GM12873 (cell line): Measurements from ENCODE around the gene RASL10B.

ENCODE experiments used
- TF ChIP-seq, protein P1 (sequence below): IDR thresholded peaks from 2 replicates; pipeline ENCODE4 v1.5.1; 2012; ENCODE audit warnings: low read depth, mild to moderate bottlenecking, moderate library complexity, low read length, control low read depth; ENCODE audit not compliant: insufficient read depth; ENCODE audit errors: missing control alignments

RASL10B gene

GRCh38 chr17:35780950-35781349 is 49.5 kb downstream of the RASL10B start:
- TF ChIP-seq, protein P1, sequence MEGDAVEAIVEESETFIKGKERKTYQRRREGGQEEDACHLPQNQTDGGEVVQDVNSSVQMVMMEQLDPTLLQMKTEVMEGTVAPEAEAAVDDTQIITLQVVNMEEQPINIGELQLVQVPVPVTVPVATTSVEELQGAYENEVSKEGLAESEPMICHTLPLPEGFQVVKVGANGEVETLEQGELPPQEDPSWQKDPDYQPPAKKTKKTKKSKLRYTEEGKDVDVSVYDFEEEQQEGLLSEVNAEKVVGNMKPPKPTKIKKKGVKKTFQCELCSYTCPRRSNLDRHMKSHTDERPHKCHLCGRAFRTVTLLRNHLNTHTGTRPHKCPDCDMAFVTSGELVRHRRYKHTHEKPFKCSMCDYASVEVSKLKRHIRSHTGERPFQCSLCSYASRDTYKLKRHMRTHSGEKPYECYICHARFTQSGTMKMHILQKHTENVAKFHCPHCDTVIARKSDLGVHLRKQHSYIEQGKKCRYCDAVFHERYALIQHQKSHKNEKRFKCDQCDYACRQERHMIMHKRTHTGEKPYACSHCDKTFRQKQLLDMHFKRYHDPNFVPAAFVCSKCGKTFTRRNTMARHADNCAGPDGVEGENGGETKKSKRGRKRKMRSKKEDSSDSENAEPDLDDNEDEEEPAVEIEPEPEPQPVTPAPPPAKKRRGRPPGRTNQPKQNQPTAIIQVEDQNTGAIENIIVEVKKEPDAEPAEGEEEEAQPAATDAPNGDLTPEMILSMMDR = no peak

GRCh38 chr17:35784895-35785294 is 53.5 kb downstream of the RASL10B start:
- TF ChIP-seq, protein P1 = no peak

GRCh38 chr17:35786941-35787432 is 55.5 kb downstream of the RASL10B start:
- TF ChIP-seq, protein P1 = no peak

GRCh38 chr17:35788477-35789368 is 57.3 kb downstream of the RASL10B start:
- TF ChIP-seq, protein P1 = no peak

- TF ChIP-seq, protein P1 = no peak
These were observed 59.4 kb downstream of the RASL10B start for GRCh38 chr17:35790841-35791240.

- TF ChIP-seq, protein P1 = no peak
These were observed 60.4 kb downstream of the RASL10B start for GRCh38 chr17:35791681-35792350.
